GM12872 (cell line): Measurements from ENCODE around the gene KCNMA1.

Experiments
- TF ChIP-seq, protein P1 (sequence below): IDR thresholded peaks from 3 replicates; pipeline ENCODE4 v1.5.1; 2011; ENCODE audit warnings: low read depth, mild to moderate bottlenecking, low read length, moderate library complexity; ENCODE audit not compliant: insufficient read depth

The KCNMA1 gene

DNA sequence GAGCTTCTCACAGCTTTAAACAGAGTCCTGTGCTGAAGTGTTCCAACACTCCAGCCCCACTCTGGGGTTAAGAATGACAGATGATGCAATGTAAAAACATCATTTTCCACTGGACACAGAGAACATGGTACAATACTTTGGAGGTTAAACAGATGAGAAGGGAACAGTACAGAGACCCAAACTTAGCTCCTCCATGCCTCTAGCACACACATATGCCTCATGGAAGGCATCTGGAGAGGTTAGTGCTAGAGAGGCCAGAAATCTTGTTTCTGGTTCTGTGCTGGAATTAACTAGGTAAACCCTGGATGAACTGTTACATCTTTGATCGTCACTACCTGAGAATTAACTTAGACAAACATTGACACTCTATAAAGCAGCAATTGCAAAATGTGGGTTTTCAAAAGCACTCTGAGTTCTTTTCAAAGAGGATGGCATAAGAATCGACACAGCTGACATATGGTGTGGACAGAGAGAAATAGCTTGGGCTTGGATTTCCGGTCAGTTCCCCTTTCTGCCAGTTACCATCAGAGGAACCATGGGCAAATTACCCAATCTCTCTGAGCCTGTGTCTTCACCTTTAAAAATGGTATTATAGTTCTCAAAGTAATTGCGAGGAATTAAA, 81.9 kb downstream of the KCNMA1 start:
- TF ChIP-seq, protein P1, sequence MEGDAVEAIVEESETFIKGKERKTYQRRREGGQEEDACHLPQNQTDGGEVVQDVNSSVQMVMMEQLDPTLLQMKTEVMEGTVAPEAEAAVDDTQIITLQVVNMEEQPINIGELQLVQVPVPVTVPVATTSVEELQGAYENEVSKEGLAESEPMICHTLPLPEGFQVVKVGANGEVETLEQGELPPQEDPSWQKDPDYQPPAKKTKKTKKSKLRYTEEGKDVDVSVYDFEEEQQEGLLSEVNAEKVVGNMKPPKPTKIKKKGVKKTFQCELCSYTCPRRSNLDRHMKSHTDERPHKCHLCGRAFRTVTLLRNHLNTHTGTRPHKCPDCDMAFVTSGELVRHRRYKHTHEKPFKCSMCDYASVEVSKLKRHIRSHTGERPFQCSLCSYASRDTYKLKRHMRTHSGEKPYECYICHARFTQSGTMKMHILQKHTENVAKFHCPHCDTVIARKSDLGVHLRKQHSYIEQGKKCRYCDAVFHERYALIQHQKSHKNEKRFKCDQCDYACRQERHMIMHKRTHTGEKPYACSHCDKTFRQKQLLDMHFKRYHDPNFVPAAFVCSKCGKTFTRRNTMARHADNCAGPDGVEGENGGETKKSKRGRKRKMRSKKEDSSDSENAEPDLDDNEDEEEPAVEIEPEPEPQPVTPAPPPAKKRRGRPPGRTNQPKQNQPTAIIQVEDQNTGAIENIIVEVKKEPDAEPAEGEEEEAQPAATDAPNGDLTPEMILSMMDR = no peak

DNA sequence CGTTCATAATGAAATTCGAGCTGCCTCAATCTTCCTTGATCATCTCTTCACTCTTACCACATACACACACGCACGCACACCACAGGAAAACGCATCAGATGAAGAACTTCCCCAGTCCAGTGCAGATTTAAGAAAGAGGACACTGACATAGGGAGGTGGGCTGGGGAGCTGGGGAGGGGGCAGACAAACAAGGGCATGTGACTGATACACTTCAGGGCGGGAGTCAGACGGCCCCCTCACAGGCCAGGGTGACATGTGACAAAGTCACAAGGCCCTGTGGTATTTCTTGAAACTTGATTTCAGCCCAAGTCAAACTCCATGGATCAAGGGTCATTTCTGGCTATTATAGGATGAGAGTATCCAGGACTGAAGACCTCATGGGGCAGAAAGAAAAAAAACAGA, 82.6 kb downstream of the KCNMA1 start:
- TF ChIP-seq, protein P1 = no peak

DNA sequence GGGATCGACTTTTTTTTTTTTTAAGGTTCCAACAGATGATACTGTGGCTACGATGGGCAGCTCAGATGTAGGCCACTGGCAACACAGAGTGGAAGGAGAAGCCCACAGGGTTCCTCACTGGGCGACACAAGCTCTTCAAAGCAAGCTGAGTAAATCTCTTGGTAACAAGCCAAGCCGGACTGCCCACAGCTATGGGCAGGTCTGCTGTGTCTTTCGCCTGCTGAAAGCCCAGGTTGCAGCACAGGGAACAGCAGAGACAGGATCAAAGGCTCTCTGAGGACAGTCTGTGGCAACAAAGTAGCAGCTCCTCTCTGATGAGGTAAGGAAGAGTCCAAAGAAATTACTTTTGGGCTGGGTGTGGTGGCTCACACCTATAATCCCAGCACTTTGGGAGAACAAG, 83.6 kb downstream of the KCNMA1 start:
- TF ChIP-seq, protein P1 = no peak

DNA sequence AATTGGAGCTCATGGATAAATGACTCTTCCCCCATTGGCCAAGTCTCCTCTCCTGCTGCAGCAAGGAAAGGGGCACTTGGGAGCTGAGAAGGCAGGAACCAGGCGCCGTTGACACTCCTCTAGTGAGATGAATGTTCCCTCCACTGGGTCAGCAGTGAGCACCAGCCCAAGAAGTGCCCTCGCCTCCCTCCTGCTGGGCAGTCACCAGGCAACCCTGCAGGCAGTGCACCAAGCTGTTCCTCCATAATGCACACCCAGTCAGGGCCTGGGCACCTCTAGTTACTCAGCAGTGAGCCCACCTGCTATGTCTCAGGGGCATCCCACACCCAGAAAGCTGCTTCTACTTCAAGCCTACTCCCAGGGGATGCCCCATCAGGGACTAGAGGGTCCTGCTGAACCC, 84.3 kb downstream of the KCNMA1 start:
- TF ChIP-seq, protein P1 = no peak

DNA sequence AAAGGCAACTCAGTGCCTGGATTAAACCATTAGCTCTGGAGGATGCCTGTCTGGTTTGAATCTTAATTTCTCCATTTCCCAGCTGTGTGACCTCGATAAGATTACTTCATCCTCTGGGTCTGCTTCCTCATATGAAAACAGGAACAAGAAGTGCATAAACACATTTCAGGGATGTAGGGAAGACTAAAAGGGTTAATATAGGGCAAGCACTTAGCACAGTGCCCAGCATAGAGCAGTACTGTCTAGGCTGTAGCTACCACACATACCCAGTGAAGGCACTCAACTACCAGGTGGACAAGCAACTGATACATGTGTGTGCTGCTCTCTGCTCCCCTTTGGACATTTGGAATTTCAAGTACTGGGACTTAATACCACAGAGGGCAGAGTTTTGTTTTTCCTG, 85.4 kb downstream of the KCNMA1 start:
- TF ChIP-seq, protein P1 = no peak

DNA sequence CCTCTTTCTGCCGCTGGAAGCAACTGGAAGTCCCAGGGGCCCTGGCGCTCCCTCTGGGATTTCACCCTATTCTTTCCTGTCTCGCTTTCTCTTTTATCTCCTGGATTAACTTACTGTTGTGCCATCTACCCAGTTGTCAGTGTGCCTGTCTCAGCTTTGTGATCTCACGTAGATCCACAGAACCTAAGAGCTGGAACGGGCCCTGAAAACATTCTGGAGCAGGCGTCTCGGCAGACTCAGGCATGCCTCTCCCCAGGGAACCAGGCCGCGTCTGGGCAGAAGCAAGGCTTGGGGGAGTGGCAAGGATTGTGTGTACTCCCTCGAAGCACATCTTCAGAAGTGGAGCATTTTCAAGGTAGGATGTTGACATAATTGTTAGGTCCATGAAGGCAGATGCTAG, 87.2 kb downstream of the KCNMA1 start:
- TF ChIP-seq, protein P1 = no peak

DNA sequence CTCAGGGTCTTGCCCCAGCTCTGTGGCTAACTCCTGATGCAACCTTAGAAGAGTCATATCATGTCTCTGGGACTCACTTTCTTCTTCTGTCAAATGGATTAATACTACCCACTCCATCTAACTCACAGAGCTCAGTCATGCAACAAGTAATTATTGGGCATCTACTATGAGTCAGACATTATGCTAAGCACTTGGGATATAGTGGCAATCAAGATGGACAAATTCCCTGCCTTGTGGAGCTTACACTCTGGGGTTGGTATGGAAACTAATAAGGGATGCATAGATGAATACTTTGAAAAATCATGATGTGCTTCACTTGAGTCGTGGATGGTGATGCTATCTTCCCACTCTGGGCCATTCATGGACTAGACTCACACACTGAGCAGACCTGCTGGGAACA, 88.9 kb downstream of the KCNMA1 start:
- TF ChIP-seq, protein P1 = no peak

DNA sequence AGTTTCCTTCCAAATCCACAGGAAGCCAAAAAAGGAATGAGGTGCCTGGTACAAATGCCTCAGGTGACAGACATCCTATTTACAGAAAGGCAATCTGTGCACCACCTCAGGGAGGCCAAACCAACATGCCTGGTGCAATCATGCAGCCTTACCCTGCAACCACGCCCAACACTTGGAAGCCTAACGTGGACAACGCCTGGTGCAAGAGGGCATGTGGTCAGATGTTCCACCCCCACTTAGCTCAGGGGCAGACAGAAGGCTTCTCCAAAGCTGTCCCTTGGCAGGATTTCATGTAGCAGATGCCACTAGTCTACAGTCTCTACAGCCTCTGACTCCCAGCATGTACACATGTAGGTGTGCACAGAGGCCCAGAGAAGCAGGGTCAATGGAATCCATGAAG, 89.5 kb downstream of the KCNMA1 start:
- TF ChIP-seq, protein P1 = no peak
